ENCODE data around the gene PAQR8. TPM values are rescaled to one million over a fixed set of nuclear protein-coding genes. Genes with fewer than 3 reads are reported as not detected.

Gene PAQR8
- polyA plus RNA-seq, 1 of the 3 experiments (the other 2 are of a cell fraction) = 2.3 TPM

DNA sequence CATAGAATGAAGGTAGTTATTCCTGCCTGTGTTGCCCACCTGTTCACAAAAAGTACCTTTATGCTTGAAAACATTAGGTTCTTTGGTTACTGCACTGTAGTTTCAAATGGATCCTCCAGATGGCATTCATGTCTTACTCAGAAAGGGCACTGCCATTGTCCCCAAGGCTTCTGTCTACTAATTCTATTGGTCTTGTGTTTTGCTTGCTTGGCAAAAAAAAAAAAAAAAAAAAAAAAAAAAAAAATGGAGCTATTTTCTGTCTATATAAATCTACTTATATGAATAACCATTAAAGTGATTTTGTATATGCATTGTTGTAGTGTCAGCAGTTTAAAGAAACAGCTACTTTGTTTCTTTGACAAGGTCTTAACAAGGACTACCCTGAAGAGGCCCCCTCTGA, 45.5 kb downstream of the PAQR8 start:
- CTCF ChIA-PET = interaction anchor here (0.7 to 2.4 kb wide), 17 partner anchors 7 to 267 kb away, joined by 3 to 17 read pairs (median 4); partner anchors contain the start of genes PAQR8 and TMEM14A
- peaks cover 0 to 11% of the 10 kb centered on the region in 2 experiments; a peak in 1 of 4 replicates for H3K4me1 ChIP-seq (ENCODE audit: control insufficient read depth in 1 of 2, insufficient read depth in 2 of 2, low read depth in 1 of 2, low read length in 1 of 2)
- TF ChIP-seq RAD21 (IDR thresholded peaks at IDR 0.05; ENCODE audit: low read length) = peak; percentile 85
- peak; percentile 71 for TF ChIP-seq SMC3 (IDR thresholded peaks at IDR 0.05; ENCODE audit: low read depth, low read length)
- TF ChIP-seq, protein P1, sequence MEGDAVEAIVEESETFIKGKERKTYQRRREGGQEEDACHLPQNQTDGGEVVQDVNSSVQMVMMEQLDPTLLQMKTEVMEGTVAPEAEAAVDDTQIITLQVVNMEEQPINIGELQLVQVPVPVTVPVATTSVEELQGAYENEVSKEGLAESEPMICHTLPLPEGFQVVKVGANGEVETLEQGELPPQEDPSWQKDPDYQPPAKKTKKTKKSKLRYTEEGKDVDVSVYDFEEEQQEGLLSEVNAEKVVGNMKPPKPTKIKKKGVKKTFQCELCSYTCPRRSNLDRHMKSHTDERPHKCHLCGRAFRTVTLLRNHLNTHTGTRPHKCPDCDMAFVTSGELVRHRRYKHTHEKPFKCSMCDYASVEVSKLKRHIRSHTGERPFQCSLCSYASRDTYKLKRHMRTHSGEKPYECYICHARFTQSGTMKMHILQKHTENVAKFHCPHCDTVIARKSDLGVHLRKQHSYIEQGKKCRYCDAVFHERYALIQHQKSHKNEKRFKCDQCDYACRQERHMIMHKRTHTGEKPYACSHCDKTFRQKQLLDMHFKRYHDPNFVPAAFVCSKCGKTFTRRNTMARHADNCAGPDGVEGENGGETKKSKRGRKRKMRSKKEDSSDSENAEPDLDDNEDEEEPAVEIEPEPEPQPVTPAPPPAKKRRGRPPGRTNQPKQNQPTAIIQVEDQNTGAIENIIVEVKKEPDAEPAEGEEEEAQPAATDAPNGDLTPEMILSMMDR (IDR thresholded peaks at IDR 0.05) = peak; percentile 68
- no peak for TF ChIP-seq NRF1 (IDR thresholded peaks at IDR 0.05; ENCODE audit: low read depth, low read length)
- TF ChIP-seq PBX3 (IDR thresholded peaks at IDR 0.05) = no peak
- no peak for TF ChIP-seq RCOR1 (IDR thresholded peaks at IDR 0.05; ENCODE audit: low read length)
- no peak for TF ChIP-seq EP300 (IDR thresholded peaks at IDR 0.05; ENCODE audit: borderline replicate concordance in 1 of 2, low read depth in 1 of 2, low read length in 1 of 2)
- TF ChIP-seq REST (IDR thresholded peaks at IDR 0.05; ENCODE audit: low read depth, low read length) = no peak
- no peak for TF ChIP-seq CHD2 (IDR thresholded peaks at IDR 0.05; ENCODE audit: low read length, partially characterized antibody)
- no peak for TF ChIP-seq SIN3A (IDR thresholded peaks at IDR 0.05; ENCODE audit: borderline replicate concordance, low read depth, low read length)
- H3K9ac ChIP-seq = no peak overlapping the region
- H4K20me1 ChIP-seq (ENCODE audit: insufficient read depth) = no peaks in the 10 kb centered on the region
- peak; percentile 65 for DNase-seq
- H3F3A ChIP-seq (replicated peaks; ENCODE audit: insufficient read depth) = peaks cover 9% of the 10 kb centered on the region
- no peaks in the 10 kb centered on the region for H3K9me2 ChIP-seq
- no peak overlapping the region for H2AFZ ChIP-seq (ENCODE audit: low read depth)
- H3K27ac ChIP-seq (ENCODE audit: low read depth in 2 of 2, low read length in 1 of 2) = no peak overlapping the region
- POLR2A ChIA-PET = interaction anchor here (0.6 kb wide), 1 partner anchor 40 kb away, joined by 3 read pairs; no protein-coding TSS in a partner anchor
- no peaks in the 10 kb centered on the region for H3K9me3 ChIP-seq
- no peak overlapping the region for H3K4me3 ChIP-seq (ENCODE audit: low read depth in 2 of 2, low read length in 1 of 2)
- H3K36me3 ChIP-seq (replicated peaks in 1 of 2; ENCODE audit: control insufficient read depth in 1 of 2, insufficient read depth in 2 of 2, low read length in 1 of 2) = peaks cover 0 to 3% of the 10 kb centered on the region in 2 experiments
- H3K27me3 ChIP-seq (ENCODE audit: insufficient read depth) = no peaks in the 10 kb centered on the region
- H3K79me2 ChIP-seq (ENCODE audit: insufficient read depth) = no peaks in the 10 kb centered on the region
- no peak overlapping the region for H3K4me2 ChIP-seq

GRCh38 chr6:52409499-52409898, 47.5 kb downstream of the PAQR8 start:
- ChIA-PET CTCF (interaction anchor here (1.5 kb wide), 1 partner anchor 243 kb away, joined by 3 read pairs; no protein-coding TSS in a partner anchor), POLR2A (no interaction called here)
- no peak overlapping the region for H3K4me2 ChIP-seq
- TF ChIP-seq YY1 (IDR thresholded peaks at IDR 0.05; ENCODE audit: low read depth) (no peak), FOSL2 (IDR thresholded peaks at IDR 0.05; ENCODE audit: borderline replicate concordance, low read depth) (no peak), TCF12 (IDR thresholded peaks at IDR 0.05) (no peak), REST (IDR thresholded peaks at IDR 0.05; ENCODE audit: low read depth, low read length) (no peak), SIN3A (IDR thresholded peaks at IDR 0.05; ENCODE audit: borderline replicate concordance, low read depth, low read length) (no peak), PBX3 (IDR thresholded peaks at IDR 0.05) (no peak), NFIC (IDR thresholded peaks at IDR 0.05; ENCODE audit: borderline replicate concordance) (no peak), SMC3 (IDR thresholded peaks at IDR 0.05; ENCODE audit: low read depth, low read length) (no peak), FOXM1 (IDR thresholded peaks at IDR 0.05; ENCODE audit: low read depth) (no peak), POLR2AphosphoS5 (IDR thresholded peaks at IDR 0.05; ENCODE audit: low read depth, low read length) (no peak)

More at GRCh38 chr6:52409499-52409898, 47.5 kb downstream of the PAQR8 start:
- no peaks in the 10 kb centered on the region for H3K36me3 ChIP-seq (replicated peaks in 1 of 2; ENCODE audit: control insufficient read depth in 1 of 2, insufficient read depth in 2 of 2, low read length in 1 of 2)
- no peak overlapping the region for H3K4me3 ChIP-seq (ENCODE audit: low read depth in 2 of 2, low read length in 1 of 2)
- H2AFZ ChIP-seq (ENCODE audit: low read depth) = no peak overlapping the region
- no peaks in the 10 kb centered on the region for H3K79me2 ChIP-seq (ENCODE audit: insufficient read depth)
- no peaks in the 10 kb centered on the region for H3K27me3 ChIP-seq (ENCODE audit: insufficient read depth)
- no peaks in the 10 kb centered on the region for H4K20me1 ChIP-seq (ENCODE audit: insufficient read depth)
- no peak overlapping the region for H3K9ac ChIP-seq
- H3K27ac ChIP-seq (ENCODE audit: low read depth in 2 of 2, low read length in 1 of 2) = no peak overlapping the region
- no peaks in the 10 kb centered on the region for H3K9me3 ChIP-seq
- DNase-seq = no peak
- no peaks in the 10 kb centered on the region; a peak in 1 of 4 replicates for H3K4me1 ChIP-seq (ENCODE audit: control insufficient read depth in 1 of 2, insufficient read depth in 2 of 2, low read depth in 1 of 2, low read length in 1 of 2)
- 94% methylated on average over 1 of the region's 1 CpG for WGBS (ENCODE audit: low lambda C conversion rate)
- H3F3A ChIP-seq (replicated peaks; ENCODE audit: insufficient read depth) = peaks cover 9% of the 10 kb centered on the region
- H3K9me2 ChIP-seq = no peaks in the 10 kb centered on the region
